Fibroblast of lung (primary cell): ENCODE results near the gene KCNK10.

ENCODE experiments used
- EZH2 ChIP-seq: IDR thresholded peaks from 2 replicates; pipeline ENCODE4 v1.5.1; 2012; ENCODE audit warnings: low read length, control low read depth, mild to moderate bottlenecking; ENCODE audit errors: missing control alignments
- TF ChIP-seq, protein P1 (sequence below), 2 donors: IDR thresholded peaks in 1 of 2; conservative IDR thresholded peaks in 1 of 2; 1 replicate in 1 of 2; 2 replicates in 1 of 2; pipeline ENCODE4 v1.5.1; 2011 to 2012; ENCODE audit warnings: low read length in 2 of 2, control low read depth in 1 of 2, inconsistent platforms in 1 of 2, low read depth in 1 of 2, mild to moderate bottlenecking in 1 of 2

GRCh38 chr14:88310021-88310420 lies 13.0 kb downstream of the KCNK10 start:
- TF ChIP-seq EZH2 = no peak
- TF ChIP-seq, protein P1, sequence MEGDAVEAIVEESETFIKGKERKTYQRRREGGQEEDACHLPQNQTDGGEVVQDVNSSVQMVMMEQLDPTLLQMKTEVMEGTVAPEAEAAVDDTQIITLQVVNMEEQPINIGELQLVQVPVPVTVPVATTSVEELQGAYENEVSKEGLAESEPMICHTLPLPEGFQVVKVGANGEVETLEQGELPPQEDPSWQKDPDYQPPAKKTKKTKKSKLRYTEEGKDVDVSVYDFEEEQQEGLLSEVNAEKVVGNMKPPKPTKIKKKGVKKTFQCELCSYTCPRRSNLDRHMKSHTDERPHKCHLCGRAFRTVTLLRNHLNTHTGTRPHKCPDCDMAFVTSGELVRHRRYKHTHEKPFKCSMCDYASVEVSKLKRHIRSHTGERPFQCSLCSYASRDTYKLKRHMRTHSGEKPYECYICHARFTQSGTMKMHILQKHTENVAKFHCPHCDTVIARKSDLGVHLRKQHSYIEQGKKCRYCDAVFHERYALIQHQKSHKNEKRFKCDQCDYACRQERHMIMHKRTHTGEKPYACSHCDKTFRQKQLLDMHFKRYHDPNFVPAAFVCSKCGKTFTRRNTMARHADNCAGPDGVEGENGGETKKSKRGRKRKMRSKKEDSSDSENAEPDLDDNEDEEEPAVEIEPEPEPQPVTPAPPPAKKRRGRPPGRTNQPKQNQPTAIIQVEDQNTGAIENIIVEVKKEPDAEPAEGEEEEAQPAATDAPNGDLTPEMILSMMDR (conservative IDR thresholded peaks at IDR 0.05 in 1 of 2, IDR thresholded peaks at IDR 0.05 in 1 of 2; ENCODE audit: low read depth in 1 of 2, low read length in 2 of 2) = no peak
